Kidney (tissue), 14 donors: ENCODE results near the gene JCAD. TPM values are rescaled to one million over a fixed set of nuclear protein-coding genes. Genes with fewer than 3 reads are reported as not detected.

Experiments used
- DNase-seq, 5 donors: peaks; one replicate each; pipeline ENCODE4 v3.0.0-alpha.2; 2013 to 2020
- FAIRE-seq: peaks from 2 replicates; lab custom pipeline; 2012; peaks lifted over from hg19 to GRCh38; lab: Jason Lieb, UNC
- H3K27ac ChIP-seq, 2 donors: one replicate each; pipeline ENCODE4 v1.7.0; 2013; ENCODE audit warnings: low read depth in 2 of 2, low read length in 2 of 2, inconsistent platforms in 1 of 2
- H3K27me3 ChIP-seq: one replicate; pipeline ENCODE4 v1.7.1; 2013; ENCODE audit warnings: low read length, inconsistent platforms; ENCODE audit not compliant: control insufficient read depth, insufficient read depth
- H3K36me3 ChIP-seq, 3 donors: one replicate each; pipeline versions ENCODE4 v1.7.0 to v1.7.1; 2013; ENCODE audit warnings: low read length in 3 of 3, control low read depth in 1 of 3, inconsistent platforms in 1 of 3; ENCODE audit not compliant: insufficient read depth in 3 of 3, control insufficient read depth in 2 of 3
- H3K4me1 ChIP-seq, 3 donors: one replicate each; pipeline versions ENCODE4 v1.7.0 to v1.7.1; 2013; ENCODE audit warnings: low read length in 3 of 3, inconsistent platforms in 1 of 3, low read depth in 1 of 3; ENCODE audit not compliant: control insufficient read depth in 2 of 3, insufficient read depth in 2 of 3
- H3K4me3 ChIP-seq, 3 donors: one replicate each; pipeline versions ENCODE4 v1.7.0 to v1.8.1; 2013; ENCODE audit warnings: low read length in 3 of 3, control low read depth in 1 of 3, inconsistent platforms in 1 of 3
- H3K9ac ChIP-seq, 3 donors: one replicate each; pipeline versions ENCODE4 v1.7.0 to v1.7.1; 2013; ENCODE audit warnings: low read length in 3 of 3, control low read depth in 1 of 3, inconsistent platforms in 1 of 3
- H3K9me3 ChIP-seq, 3 donors: one replicate each; pipeline versions ENCODE4 v1.7.0 to v1.7.1; 2013; ENCODE audit warnings: low read length in 3 of 3, control low read depth in 1 of 3, inconsistent platforms in 1 of 3; ENCODE audit not compliant: control insufficient read depth in 2 of 3, insufficient read depth in 1 of 3
- intact Hi-C: fragments of 100-400 bp; cut with DNase I; formaldehyde crosslinking; loops from one replicate; pipeline ENCODE4 v1.11.1; 2022
- polyA plus RNA-seq: library from polyadenylated mRNA; stranded (reverse); fragments of 350-450 nt; fragmentation: Illumina TruSeq; extraction: RNeasy Lipid Tissue Mini Kit (QIAGEN cat#74804); gene quantifications from one replicate; pipeline ENCODE4 v1.2.3, GENCODE V29; 2014; ENCODE audit warnings: low read depth, low replicate concordance; ENCODE audit not compliant: insufficient read depth
- total RNA-seq: library from RNA; stranded (reverse); fragmentation: NEBNext Ultra II Directional; extraction: Animal tissue kit (Norgen Biotek cat#: 25700); gene quantifications from one replicate; pipeline ENCODE4 v1.2.1, GENCODE V29; 2021
- TF ChIP-seq, protein P1 (sequence below): IDR thresholded peaks from 3 replicates; pipeline ENCODE4 v1.5.1; 2012; ENCODE audit warnings: mild to moderate bottlenecking, moderate library complexity, borderline replicate concordance; ENCODE audit not compliant: insufficient read depth; ENCODE audit errors: extremely low read depth
- donor health status: control.
- donor health status: control.
- donor health status: control.
- donor health status: control.
- donor health status: control.
- donor health status: DM: yes; HTN: yes; CAD: no.
- donor health status: Normal renal cell carcinoma (clear cell type).

Gene JCAD
- total and polyA plus RNA-seq, 2 donors from 2014 or later = 15.7 to 27.1 TPM

DNA sequence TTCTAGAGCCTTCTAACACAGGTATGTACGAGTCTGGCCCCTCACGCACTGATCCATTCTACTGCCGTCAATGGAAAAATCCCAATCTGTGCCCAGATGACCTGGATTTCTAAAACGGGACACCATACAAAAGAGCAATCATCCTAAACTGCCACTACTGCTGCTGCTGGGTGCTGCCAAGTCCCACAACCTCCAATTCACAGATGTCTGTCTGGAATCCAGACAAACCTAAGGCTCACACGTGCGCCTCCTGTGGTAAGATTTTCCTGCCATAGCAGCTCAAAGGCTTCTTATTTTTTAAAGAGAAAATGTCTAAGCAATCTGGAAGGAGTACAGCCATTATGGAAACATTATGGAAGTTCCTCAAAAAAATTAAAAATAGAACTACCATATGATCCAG lies 40.9 kb downstream of the JCAD start:
- no peak for DNase-seq

DNA sequence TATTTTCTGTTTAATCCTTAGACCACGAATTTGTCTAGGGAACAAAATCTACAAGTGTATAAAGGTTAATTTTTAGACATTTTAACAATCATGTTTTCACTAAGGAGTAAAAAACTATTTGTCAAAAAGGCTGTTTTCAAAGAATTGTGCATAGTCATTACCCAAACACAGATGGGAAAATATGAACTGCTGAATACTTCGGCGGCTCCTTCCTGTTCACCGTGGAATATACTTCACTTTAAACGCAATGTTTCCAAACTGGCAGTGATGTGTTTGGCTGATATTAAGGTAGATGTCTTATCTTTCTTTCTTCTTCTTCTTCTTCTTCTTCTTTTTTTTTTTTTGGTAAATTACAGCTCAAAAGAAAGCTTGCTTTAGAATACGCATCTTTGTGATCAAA lies 41.4 kb downstream of the JCAD start:
- intact Hi-C loops = no loop called here
- Histone ChIP-seq H3K36me3 (no peaks in the 10 kb centered on the region), H3K27ac (no peak overlapping the region), H3K9me3 (no peaks in the 10 kb centered on the region), H3K4me1 (no peaks in the 10 kb centered on the region), H3K4me3 (no peak overlapping the region), H3K9ac (no peak overlapping the region), H3K27me3 (no peaks in the 10 kb centered on the region)
- FAIRE-seq = no peak
- DNase-seq = no peak
- TF ChIP-seq, protein P1, sequence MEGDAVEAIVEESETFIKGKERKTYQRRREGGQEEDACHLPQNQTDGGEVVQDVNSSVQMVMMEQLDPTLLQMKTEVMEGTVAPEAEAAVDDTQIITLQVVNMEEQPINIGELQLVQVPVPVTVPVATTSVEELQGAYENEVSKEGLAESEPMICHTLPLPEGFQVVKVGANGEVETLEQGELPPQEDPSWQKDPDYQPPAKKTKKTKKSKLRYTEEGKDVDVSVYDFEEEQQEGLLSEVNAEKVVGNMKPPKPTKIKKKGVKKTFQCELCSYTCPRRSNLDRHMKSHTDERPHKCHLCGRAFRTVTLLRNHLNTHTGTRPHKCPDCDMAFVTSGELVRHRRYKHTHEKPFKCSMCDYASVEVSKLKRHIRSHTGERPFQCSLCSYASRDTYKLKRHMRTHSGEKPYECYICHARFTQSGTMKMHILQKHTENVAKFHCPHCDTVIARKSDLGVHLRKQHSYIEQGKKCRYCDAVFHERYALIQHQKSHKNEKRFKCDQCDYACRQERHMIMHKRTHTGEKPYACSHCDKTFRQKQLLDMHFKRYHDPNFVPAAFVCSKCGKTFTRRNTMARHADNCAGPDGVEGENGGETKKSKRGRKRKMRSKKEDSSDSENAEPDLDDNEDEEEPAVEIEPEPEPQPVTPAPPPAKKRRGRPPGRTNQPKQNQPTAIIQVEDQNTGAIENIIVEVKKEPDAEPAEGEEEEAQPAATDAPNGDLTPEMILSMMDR = no peak

More for the DNA sequence above, 40.9 kb downstream of the JCAD start:
- H3K4me3 ChIP-seq = no peak overlapping the region
- intact Hi-C loops = no loop called here
- no peaks in the 10 kb centered on the region for H3K4me1 ChIP-seq
- H3K27ac ChIP-seq = no peak overlapping the region
- H3K9ac ChIP-seq = no peak overlapping the region
- H3K27me3 ChIP-seq = no peaks in the 10 kb centered on the region
- TF ChIP-seq, protein P1 = no peak
- H3K9me3 ChIP-seq = no peaks in the 10 kb centered on the region
- no peak for FAIRE-seq
- no peaks in the 10 kb centered on the region for H3K36me3 ChIP-seq

DNA sequence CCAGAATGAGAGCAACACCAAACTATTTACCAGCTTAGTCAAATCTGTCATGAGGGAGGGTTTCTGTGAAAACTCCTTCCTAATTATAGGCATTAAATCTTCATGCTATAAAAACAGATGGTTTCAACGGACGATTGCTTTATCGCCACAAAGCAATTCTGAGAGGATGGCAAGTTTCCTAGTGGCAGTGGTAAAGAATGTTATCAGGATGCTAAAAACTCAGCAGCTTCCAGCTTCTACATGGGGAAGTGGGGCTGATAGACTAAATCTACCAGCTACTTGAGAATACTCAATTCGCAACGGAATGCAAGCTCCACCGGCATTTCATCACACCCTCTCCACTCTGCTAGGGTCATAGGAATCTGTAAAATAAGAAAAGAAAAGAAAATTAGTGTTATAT lies 41.8 kb downstream of the JCAD start:
- no peak for FAIRE-seq
- no peak overlapping the region for H3K4me3 ChIP-seq
- intact Hi-C loops = no loop called here
- DNase-seq = no peak
- TF ChIP-seq, protein P1 = no peak
- no peaks in the 10 kb centered on the region for H3K36me3 ChIP-seq
- H3K27ac ChIP-seq = no peak overlapping the region
- no peak overlapping the region for H3K9ac ChIP-seq
- H3K27me3 ChIP-seq = no peaks in the 10 kb centered on the region
- H3K4me1 ChIP-seq = no peaks in the 10 kb centered on the region
- H3K9me3 ChIP-seq = no peaks in the 10 kb centered on the region

DNA sequence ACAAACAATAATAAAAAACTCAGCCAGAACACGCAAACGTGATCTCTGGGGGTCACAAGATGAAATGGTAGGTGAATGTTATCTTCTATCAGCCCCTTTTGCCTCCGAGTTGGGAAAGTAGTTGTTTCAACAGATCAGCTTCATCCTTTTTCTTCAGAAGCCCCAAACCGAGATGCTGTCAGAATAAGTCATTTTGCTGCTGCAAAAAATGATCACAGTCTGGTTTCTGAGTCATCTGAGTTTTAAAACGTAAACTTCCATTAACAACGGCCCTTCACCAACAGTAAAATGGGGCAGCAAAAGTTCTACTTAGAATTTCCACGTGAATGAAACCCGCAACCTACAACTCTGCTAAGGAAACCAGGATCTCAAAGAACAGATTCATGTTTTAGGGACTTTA lies 44.9 kb downstream of the JCAD start:
- Histone ChIP-seq H3K9me3 (no peaks in the 10 kb centered on the region), H3K36me3 (no peaks in the 10 kb centered on the region), H3K4me3 (no peak overlapping the region), H3K9ac (no peak overlapping the region), H3K4me1 (no peaks in the 10 kb centered on the region), H3K27me3 (no peaks in the 10 kb centered on the region), H3K27ac (no peak overlapping the region)
- no peak for DNase-seq
- TF ChIP-seq, protein P1 = no peak
- intact Hi-C loops = no loop called here
- FAIRE-seq = no peak
